T1000 (cell line): ENCODE results near the gene KIAA2012.

ENCODE experiments used
- DNase-seq: peaks from one replicate; lab custom pipeline; 2025; ENCODE audit warnings: mixed read lengths; lab: John Stamatoyannopoulos, UW

Gene KIAA2012

GRCh38 chr2:202088777-202089176 lies 15.7 kb downstream of the KIAA2012 start:
- no peak for DNase-seq

- DNase-seq = no peak
Measured at GRCh38 chr2:202090530-202090929, 17.5 kb downstream of the KIAA2012 start.

DNA sequence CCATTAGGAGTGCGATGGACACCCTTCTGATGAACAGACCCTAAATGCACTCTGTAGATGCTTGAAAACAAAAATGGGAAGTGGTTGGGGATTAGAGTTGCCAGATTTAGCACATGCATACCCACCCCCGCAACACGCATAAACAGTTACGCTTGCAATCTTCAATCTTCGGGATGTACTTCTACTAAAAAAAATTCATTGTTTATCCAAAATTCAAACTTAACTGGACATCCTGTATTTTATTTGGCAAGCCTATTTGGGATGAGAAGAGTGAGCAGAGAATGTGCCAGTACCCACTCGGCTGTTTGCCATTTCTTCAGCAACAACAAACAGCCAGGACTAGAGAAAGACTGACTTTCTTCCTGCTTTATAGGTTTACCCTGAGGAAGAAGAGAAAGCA lies 18.4 kb downstream of the KIAA2012 start:
- no peak for DNase-seq

DNA sequence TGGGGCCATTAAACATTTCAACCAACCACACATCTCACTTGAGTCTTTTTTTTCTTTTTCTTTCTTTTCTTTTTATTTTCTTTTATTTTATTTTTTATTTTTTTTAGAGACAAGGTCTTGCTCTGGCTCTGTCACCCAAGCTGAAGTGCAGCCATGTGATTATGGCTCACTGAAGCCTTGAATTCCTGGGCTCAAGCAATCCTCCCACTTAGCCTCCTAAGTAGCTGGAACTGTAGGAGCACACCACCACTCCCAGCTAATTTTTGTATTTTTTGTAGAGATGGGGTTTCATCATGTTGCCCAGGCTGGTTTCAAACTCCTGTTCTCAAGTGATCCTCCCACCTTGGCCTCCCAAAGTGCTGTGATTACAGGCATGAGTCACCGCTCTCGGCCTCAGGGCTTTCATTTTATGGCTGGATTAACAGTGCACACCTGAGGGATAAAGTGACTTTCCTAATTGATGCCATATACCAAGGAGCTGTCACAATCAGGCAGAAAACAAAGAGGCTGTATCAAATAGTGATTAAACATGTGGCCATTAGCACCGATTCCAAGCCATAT lies 21.5 kb downstream of the KIAA2012 start:
- no peak for DNase-seq

- no peak for DNase-seq
Measured at GRCh38 chr2:202095235-202095634, 22.2 kb downstream of the KIAA2012 start.

GRCh38 chr2:202096736-202097135 lies 23.7 kb downstream of the KIAA2012 start:
- DNase-seq = no peak

- DNase-seq = no peak
Measured at GRCh38 chr2:202098291-202098690, 25.2 kb downstream of the KIAA2012 start.

GRCh38 chr2:202099515-202099914 lies 26.5 kb downstream of the KIAA2012 start:
- no peak for DNase-seq

GRCh38 chr2:202100176-202100575 lies 27.1 kb downstream of the KIAA2012 start:
- DNase-seq = no peak

GRCh38 chr2:202101026-202101579 lies 28.0 kb downstream of the KIAA2012 start:
- no peak for DNase-seq

DNA sequence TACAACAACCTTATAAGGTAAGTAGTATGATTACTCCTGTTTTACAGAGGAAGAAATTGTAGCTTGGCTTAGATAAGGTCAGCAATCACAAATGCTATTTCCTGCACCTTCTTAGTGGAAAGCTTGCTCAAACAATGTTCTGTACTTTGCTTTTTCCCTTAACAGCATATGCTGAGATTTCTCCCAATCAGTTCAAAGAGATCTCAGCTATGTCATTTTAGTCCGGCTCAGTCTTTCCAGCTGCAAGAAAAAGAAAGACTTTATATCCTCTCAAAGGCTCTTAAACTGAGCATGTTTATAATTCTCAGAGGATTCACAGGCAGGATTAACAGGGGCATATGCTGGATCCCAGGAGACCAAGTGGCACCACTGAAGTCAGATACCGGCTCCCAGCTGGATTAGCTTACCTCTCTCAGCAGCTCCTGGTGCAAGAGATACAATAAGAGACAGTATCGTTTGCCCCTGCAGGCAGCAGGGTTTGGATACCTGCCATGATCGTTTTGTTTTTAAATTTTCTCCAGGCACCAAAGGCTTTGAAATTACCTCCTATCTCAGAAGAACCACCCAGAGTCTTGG lies 29.5 kb downstream of the KIAA2012 start:
- no peak for DNase-seq

GRCh38 chr2:202104286-202104870 lies 31.3 kb downstream of the KIAA2012 start:
- DNase-seq = no peak

DNA sequence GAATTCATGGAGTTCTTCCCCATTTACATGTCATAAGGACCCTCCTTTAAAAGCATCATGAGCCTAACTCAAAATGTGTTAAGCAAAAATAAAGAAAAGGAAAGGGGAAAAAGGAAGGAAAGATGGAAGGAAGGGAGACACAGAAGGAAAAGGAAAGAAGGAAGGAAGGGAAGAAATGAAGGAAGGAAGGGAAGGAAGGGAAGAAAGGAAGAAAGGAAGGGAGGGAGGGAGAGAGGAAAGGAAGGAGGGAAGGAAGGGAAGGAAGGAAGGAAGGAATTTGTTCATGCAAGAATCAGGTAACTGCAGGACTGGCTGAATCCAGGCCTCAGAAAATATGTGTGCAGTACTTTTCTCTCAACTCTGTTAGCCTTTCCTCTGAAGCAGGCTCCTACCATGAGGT lies 32.0 kb downstream of the KIAA2012 start:
- no peak for DNase-seq

- no peak for DNase-seq
Measured at GRCh38 chr2:202108345-202108744, 35.3 kb downstream of the KIAA2012 start.

- no peak for DNase-seq
Measured at GRCh38 chr2:202109139-202109736, 36.2 kb downstream of the KIAA2012 start.

DNA sequence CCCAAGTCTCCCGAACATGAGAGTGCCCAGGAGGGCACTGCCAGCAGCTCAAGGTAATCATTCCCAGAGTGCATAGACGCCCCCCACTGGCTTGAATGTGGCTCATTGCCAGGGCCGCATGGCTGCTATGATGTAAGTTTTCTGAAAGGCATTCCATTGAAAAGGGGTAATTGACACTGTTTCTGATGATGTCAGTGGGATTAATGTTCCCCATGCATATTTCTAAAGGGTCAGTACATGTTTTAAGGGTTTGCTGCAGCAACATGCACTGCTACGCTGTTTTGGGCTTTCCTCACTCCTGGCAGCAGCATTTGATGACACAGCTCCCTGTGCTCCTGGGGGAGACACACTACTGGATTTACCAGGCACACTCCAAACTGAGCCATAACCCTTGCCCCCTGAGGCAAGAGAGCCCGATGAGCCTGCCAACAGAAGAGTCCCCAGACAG lies 36.7 kb downstream of the KIAA2012 start:
- peak; percentile 31 for DNase-seq

DNA sequence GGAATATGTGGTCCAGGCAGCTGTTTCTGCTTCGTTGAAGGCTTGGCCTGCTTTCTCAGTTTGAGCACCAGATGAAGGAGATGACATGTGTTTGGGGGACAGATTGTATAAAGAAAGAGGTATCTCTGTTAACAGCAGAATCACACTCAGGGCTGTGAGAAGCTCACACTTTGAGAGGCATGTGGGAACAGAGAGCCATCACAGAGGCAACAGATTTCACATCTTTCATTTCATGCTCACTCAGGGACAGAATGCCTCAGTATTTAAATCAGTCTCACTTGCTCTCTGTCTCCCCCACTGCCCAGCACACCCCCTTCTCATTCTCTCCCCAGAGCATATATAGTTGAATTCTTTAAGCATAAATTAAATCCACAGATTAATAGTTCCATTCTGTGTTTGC lies 37.4 kb downstream of the KIAA2012 start:
- DNase-seq = no peak

GRCh38 chr2:202112041-202112440 lies 39.0 kb downstream of the KIAA2012 start:
- DNase-seq = no peak

DNA sequence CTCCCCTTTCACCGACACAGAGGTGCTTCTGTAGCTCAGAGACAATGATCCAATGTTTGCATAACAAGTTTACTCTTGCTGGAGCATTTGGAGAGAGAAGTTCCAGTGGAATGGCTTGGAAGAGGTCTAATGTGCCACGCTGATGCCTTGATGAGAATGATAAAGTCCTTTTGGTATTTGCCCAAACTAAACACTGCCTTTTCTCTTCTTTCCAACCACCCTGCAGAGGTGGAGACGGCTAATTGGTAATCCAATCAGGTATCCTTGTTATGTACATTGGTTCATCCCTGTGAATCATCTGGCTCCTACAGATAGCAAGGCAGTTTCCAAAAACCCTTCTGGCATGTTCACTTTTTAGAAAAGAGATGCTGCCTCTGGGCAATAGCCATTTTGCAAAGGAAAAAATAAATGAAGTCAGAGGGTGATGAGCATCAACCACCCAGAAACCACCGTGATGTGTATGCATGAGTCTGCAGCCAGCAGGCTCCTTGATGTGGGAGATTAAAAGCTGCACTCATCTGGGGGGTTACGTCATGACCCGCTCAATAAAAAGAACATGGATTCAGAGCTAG lies 40.6 kb downstream of the KIAA2012 start:
- peak; percentile 64 for DNase-seq

DNA sequence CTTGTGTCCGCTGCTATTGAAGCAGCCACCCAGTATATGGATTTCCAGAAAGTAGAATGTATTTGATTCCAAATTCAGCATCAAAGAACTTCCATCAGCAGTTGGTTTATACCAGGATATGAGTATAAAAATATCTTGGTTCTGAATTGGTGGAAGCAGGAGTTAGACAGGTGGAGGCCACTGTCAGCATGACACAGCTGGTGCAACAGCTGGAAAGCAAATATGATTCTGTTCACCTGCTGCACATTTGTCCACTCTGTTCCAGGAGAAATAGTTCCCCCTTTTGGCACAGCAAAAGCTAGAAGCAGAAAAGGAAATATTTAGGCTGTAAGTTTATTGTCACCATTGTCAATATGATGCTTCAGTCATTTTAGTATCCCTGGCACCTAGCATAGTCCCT lies 41.2 kb downstream of the KIAA2012 start:
- DNase-seq = no peak

DNA sequence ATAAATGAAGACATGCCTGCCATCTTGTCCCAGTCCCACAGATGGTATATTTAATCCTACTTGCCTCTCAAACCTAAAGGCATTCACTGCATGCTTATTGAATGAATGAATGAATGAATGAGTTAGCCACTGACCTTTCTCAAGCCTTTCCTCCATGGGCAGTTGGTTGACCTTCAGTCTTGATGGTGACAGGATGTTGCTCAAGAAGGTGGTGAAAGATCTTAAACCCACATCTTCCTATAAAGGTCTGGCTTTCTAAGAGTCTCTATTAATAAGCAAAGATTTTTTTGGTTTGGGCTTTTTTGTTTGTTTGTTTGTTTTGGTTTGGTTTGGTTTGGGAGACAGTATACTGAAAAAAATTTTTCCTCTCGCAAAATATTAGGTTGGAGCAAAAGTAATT lies 41.7 kb downstream of the KIAA2012 start:
- no peak for DNase-seq

DNA sequence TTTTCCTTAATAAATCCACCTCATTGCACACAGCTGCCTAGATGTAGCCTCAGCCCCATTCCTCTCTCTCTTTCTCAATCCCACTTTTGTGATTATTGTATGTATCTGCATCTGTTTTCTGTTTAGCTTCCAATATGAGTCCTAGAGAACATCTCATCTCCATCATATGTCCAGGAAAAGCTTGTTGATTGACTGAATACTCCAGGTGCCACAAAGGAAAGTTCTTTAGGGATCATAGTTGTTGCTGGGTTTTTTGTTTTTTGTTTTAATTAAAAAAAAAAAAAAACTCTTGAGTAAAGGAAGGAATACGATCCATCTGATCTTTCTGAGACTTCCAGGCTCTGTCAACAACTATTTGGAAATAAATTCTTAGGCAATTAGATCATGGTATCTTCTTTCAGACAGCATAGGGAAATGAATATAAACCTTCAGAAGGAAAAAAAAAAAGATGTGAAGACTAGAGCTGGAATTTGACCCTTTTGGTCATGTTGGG lies 42.5 kb downstream of the KIAA2012 start:
- no peak for DNase-seq

DNA sequence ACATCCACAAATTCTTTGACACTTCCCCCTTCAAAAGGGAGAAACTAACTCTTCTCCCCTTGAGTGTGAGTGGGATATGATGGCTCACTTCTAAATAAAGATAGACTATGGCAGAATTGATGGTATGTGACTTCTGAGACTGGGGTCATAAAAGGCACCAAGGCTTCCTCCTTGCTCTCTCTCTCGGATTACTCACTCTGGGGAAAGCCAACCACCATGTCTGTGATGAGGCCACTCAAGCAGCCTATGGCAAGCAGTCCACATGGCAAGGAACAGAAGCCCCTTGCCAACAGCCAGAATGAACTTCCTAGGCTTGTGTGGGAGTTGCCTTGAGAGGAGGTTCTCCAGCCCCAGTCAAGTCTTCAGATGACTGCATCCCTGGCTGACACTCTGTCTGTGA lies 43.6 kb downstream of the KIAA2012 start:
- DNase-seq = no peak
